Stimulated activated CD4-positive, alpha-beta T cell treated with anti-CD3 and anti-CD28 coated beads, Interleukin-1b, Interleukin-23, amount 100 ng/mL, for 1 hour (primary cell): ENCODE measurements around the gene CEP128.

Experiments
- DNase-seq, 2 donors: peaks; one replicate each; pipeline ENCODE4 v3.0.0-alpha.2; 2020; ENCODE audit warnings: low read depth in 2 of 2

CEP128 gene

DNA sequence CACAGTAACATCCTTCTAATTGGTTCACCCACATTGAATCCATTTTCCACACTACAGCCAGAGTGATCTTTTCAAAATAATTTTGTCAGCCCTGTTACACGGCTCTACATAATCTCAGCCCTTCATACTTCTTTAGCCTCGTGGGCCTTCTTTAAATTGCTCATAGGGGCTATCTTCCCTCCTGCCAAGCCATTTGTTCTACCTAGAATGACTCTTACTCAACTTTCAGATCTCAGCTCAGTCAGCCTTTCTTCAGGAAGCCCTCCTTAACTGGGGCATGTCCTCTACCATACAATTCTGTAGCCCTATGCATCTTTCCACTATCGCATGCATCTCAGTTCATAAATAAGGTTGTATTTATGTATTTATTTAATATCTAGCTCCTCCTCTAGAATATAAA is 39.7 kb downstream of the CEP128 start:
- DNase-seq = no peak

DNA sequence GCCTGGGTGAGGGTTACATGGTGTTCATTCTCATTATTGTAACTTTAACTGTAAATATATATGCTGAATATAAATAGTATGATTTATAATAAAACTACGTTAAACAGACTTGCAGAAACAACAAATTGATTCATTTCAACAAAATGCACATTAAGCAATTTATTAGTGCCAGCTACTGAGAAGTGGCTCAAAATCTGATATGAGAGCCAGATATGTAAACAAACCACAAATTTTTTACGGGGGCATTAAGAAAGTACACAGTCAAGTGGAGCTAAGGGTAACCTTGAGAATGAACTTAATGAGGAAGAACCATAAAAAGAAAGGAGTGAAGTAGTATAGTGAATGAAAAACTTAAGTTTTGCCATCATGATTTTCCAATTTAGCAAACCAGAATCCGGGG is 40.3 kb downstream of the CEP128 start:
- DNase-seq = no peak

DNA sequence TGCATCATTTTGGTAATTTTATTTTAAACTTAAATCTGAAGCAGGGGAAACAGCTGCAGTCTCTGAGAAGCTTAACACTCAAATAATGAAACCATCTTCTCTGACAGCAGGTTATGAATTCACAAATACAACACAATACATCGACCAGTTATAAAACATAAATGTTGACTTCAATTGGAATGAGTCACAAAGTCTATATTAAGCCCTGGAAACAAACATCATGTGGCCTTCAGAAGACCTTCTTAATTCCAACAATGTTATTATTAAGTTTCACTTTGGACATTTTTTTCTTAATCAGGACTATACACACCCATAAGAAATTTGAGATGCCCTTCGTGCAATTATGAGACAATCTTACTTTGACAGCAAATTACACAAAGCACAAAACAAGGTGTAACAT is 68.9 kb downstream of the CEP128 start:
- no peak for DNase-seq

DNA sequence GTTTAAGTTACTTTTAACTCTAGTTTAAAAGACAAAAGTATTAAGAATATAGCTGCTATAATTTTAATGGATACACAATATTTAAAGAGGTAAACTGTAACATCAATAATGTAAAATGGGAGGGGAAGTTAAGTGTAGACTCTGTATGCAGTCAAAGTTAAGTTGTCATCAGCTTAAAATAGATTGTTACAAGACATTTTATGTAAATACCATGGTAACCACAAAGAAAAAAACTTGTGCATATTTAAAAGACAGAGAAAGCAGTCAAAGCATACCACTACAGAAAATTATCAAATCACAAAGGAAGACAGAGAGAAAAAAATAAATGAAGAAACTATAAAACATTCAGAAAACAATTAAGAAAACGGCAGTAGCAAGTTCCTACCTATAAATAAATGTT is 73.3 kb downstream of the CEP128 start:
- DNase-seq = no peak

GRCh38 chr14:80867798-80868197 is 73.7 kb downstream of the CEP128 start:
- DNase-seq = no peak

- DNase-seq = no peak
Measured at GRCh38 chr14:80867091-80867490, 74.4 kb downstream of the CEP128 start.

DNA sequence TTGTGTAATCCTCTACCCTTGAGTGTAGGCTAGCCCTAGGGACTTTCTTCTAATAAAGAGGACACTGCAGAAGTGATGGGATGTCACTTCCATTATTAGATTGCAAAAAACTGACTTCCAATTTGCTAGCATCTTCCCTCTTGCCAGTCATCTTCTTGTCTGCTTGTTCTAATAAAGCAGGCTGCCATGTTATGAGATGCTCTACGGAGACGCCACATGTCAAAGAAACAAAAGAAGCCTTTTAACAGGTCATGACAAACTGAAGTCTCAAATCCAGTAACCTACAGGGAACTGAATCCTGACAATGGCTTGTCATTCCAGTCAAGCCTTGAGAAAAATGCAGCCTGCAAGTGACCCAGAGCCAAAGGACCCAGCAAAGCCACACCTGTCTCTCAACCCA is 76.0 kb downstream of the CEP128 start:
- no peak for DNase-seq

DNA sequence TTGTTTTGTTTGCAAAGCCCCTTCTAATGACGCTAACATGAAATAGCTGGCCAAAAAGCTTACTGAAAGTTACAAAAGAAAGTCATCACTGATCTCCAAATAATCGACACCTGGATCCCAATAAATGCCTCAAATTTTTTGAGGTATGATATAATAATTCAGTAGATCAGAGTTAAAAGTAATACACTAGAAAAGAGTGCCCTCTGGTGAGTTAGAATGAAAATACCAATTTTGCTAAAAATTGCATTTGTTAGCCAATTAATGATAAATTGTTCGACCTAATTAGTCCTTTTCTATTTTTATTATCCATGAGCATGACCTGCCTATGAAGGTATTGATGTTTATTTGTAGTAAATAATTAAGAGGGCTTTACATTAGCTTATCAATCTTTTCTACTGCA is 78.6 kb downstream of the CEP128 start:
- DNase-seq = no peak

GRCh38 chr14:80862541-80862940 is 79.0 kb downstream of the CEP128 start:
- DNase-seq = no peak

GRCh38 chr14:80850197-80850814 is 91.2 kb downstream of the CEP128 start:
- no peak for DNase-seq

GRCh38 chr14:80847070-80847469 is 94.5 kb downstream of the CEP128 start:
- no peak for DNase-seq

DNA sequence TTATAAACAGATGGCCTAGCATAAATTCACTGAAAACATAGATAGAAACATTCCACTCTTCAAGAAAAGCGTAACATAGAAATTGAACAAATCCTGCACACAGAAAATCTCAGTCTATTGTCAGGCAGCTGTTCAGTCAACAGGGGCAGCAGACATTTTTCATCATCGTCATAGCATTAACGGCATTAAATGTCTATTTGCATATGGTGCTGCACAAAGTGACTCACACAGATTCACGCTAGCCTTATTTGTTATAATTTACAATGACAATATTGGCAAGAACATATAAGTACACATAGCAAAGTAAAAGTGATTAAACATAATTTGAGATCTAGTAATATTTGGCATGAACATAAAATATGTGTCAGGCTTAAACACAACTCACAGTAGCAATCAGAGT is 95.7 kb downstream of the CEP128 start:
- DNase-seq = no peak

- no peak for DNase-seq
Measured at GRCh38 chr14:80844872-80845271, 96.7 kb downstream of the CEP128 start.

DNA sequence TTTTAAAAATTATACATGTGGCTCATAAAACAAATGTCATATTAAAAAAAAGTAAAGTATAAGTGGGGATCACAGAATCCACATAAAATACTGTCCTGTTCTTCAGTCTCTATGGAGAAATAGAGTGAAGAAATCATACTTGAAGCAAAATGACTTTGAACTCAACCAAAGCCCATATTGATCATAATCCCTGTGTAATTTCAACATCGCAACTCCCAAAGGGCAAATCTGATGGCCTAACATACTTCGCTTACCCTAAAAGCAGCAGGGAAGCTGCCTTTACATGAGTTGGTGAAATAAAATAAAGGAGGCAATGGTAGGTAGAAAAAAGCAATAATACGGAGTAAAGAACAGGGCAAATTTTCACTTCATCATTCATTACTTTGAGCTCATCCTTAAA is 101.8 kb downstream of the CEP128 start:
- no peak for DNase-seq

DNA sequence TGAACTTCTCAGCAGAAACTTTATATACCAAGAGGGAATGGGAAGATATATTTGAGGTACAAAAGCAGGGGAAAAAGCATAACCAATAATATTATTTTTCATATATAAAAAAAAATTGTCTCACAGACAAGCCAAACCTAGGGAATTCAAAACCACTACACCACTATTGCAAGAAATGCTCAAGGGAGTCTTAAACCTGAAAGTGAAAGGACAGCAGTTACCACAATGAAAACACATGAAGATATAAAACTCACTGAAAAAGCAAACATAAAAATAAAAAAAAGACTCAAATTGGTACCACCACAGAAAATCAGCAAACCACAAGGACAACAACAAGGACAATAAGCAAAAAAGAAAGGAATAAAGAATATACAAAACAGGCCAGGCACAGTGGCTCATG is 131.9 kb downstream of the CEP128 start:
- no peak for DNase-seq

- DNase-seq = no peak
Measured at GRCh38 chr14:80805136-80805535, 136.4 kb downstream of the CEP128 start.

- no peak for DNase-seq
Measured at GRCh38 chr14:80798878-80799277, 142.7 kb downstream of the CEP128 start.

DNA sequence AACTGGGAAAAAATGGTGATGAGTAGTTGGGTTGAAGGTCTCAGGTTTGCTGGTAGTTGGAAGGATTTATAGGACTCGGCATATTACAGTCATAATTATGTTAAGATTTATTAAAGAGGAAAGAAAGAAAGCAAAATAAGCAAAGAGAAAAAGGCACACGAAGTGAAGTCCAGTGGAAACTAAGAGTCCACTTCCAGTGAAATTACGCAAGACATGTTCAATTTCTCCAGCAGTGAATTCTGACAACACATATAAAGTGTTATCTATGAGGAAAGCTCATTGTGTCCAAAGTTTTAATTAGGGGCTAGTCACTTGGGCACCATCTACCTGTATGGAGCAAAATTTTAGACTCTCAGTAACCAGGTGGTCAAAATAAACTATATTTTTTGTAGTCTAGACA is 143.3 kb downstream of the CEP128 start:
- DNase-seq = no peak

DNA sequence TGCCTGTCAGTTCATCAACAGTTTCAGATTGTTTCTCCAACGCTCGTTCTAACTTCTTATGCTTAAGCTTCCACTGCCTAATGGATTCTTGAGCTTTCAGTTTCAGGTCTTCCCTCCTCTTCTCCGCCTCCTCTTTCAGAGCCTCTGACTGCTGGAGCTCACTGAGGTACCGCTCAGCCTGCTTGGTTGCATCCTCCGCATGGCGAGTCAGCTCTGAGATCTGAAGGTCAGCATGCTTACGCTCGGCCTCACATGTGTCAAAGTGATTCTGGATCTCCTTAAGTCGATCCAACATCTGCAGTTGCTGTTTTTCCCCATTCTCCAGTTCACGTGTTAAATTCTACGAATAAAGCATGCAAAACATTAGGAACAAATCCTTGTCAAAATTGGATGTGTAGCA is 148.8 kb downstream of the CEP128 start:
- DNase-seq = no peak

GRCh38 chr14:80787876-80788275 is 153.7 kb downstream of the CEP128 start:
- no peak for DNase-seq

DNA sequence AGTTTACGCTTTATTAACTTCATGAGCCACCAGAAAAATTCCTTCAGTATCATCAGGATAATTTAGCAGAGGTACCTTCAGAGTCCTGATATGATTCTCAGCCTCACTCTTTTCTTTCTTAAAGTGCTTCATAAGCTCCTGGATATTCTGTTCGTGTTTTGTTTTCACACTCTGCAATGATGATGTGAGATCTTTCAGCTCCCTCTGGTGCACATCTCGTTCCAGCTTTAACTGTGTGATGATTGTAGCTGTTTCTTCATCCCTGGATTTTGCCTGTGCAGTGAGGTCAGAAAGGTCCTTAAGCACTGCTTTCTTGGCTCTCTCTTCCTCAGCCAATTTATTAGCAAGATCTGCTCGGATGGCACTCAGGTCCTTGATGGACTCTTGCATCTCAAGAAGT is 156.7 kb downstream of the CEP128 start:
- no peak for DNase-seq

GRCh38 chr14:80781972-80782367 is 159.6 kb downstream of the CEP128 start:
- no peak for DNase-seq

DNA sequence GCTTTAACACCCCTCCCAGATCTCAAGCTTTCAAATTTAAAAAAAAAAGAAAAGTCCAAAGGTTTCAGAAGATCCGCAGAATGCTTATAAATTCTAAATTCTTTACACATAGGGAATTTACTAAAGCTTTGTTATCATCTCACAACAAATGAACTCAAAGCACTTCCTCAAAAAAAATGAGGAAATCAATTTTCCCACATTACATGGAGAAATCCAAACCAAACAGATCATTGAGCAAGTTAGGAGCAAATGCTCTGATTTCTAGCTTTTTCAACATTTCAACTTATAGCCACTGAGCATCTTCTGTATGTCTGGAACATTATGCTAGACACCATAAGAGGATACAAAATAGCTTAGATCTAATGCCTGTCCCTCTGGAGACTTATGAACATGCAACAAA is 161.0 kb downstream of the CEP128 start:
- no peak for DNase-seq

DNA sequence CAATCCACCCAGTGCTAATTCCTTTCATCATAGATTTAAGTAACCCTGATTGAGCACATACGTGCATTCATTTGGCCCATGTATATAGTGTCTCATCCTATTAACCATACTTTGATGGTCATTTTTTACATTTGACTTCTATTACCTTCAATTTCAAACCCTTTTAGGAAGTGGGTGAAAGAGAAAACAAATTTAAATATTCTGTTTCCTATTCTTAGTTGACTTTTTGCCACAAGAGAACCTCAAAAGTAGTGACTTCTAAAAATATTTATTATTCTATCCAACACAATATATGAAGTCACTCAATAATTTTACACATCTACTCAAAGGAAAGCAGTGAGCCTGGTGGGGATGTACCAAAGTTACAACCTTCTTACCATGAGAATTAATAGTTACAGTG is 164.9 kb downstream of the CEP128 start:
- DNase-seq = no peak

DNA sequence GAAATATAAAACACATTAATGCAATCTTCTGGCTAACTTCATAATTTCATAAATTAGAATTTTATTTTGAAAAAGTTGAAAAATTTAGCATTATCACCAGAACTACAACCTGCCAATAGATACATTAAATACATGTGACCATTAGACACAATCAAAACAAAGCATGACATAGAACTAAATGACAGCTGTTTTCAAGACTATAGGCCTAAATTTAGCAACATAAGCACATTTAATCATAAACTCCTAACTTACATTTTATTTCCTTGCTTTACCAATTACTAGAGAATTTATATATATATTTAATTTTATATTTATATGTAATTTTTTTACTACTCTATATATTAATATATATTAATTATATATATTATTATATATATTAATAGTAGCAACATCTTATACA is 165.4 kb downstream of the CEP128 start:
- DNase-seq = no peak
